Uterus (tissue), 4 donors: Measurements from ENCODE around the gene BDKRB2. TPM values are rescaled to one million over a fixed set of nuclear protein-coding genes. Genes with fewer than 3 reads are reported as not detected.

ENCODE experiments used
- DNase-seq, 2 donors: peaks; one replicate each; pipeline ENCODE4 v3.0.0-alpha.2; 2019 to 2020
- H3K27ac ChIP-seq, 2 donors: fragments of 200-600 bp; sonication (generic); 1 replicate in 1 of 2; 2 replicates in 1 of 2; pipeline ENCODE4 v1.5.1; 2016 to 2018
- H3K27me3 ChIP-seq, 2 donors: fragments of 200-600 bp; sonication (generic); one replicate each; pipeline ENCODE4 v1.5.1; 2018 to 2019; ENCODE audit warnings: control low read depth in 1 of 2
- H3K36me3 ChIP-seq, 2 donors: fragments of 200-600 bp; sonication (generic); one replicate each; pipeline ENCODE4 v1.5.1; 2019; ENCODE audit warnings: control low read depth in 1 of 2
- H3K4me1 ChIP-seq, 2 donors: fragments of 200-600 bp; sonication (generic); one replicate each; pipeline ENCODE4 v1.5.1; 2018 to 2019; ENCODE audit warnings: control low read depth in 1 of 2
- H3K4me3 ChIP-seq, 2 donors: fragments of 200-600 bp; sonication (generic); 1 replicate in 1 of 2; 2 replicates in 1 of 2; pipeline ENCODE4 v1.5.1; 2018 to 2019; ENCODE audit warnings: mild to moderate bottlenecking in 1 of 2
- H3K9me3 ChIP-seq, 2 donors: fragments of 200-600 bp; sonication (generic); one replicate each; pipeline ENCODE4 v1.5.1; 2019; ENCODE audit warnings: control low read depth in 1 of 2
- CTCF ChIP-seq, 4 experiments: fragments of 200-600 bp in 2 of 4; fragments of 450-650 bp in 2 of 4; sonication (generic) in 2 of 4; IDR thresholded peaks; one replicate each; pipeline ENCODE4 v1.5.1; 2016 to 2019; ENCODE audit warnings: antibody characterized with exemption in 4 of 4, mild to moderate bottlenecking in 2 of 4, moderate library complexity in 1 of 4
- POLR2A ChIP-seq, 2 donors: fragments of 450-650 bp; IDR thresholded peaks; one replicate each; pipeline ENCODE4 v1.6.1; 2016; ENCODE audit warnings: antibody characterized with exemption in 2 of 2, mild to moderate bottlenecking in 1 of 2, moderate library complexity in 1 of 2
- intact Hi-C: fragments of 100-400 bp; cut with DNase I; formaldehyde crosslinking; loops from one replicate; pipeline ENCODE4 v1.15.1; 2023; ENCODE audit warnings: low total_unique reads
- total RNA-seq, 4 donors: library from RNA; depleted of rRNA in 3 of 4; stranded (reverse); fragments of >200 nt in 3 of 4; gene quantifications; one replicate each; pipeline versions ENCODE4 v1.1.0 to v1.2.4, GENCODE V29; 2014 to 2023
- donor health status: DM: yes; HTN: yes; CAD: no.

BDKRB2 gene
- total RNA-seq, 4 donors from 2014 or later = 4.4 to 34.6 (median 11.1) TPM

GRCh38 chr14:96160076-96160912 is 44.3 kb upstream of the BDKRB2 start:
- intact Hi-C loops = no loop called here
- TF ChIP-seq CTCF (IDR thresholded peaks at IDR 0.05) (no peak), POLR2A (IDR thresholded peaks at IDR 0.05) (no peak)
- Histone ChIP-seq H3K9me3 (no peaks in the 10 kb centered on the region), H3K36me3 (no peaks in the 10 kb centered on the region), H3K27me3 (no peaks in the 10 kb centered on the region), H3K4me1 (no peaks in the 10 kb centered on the region), H3K27ac (no peak overlapping the region), H3K4me3 (no peak overlapping the region)
- no peak for DNase-seq

GRCh38 chr14:96160913-96161310 is 43.7 kb upstream of the BDKRB2 start:
- DNase-seq = no peak
- Histone ChIP-seq H3K4me1 (no peaks in the 10 kb centered on the region), H3K9me3 (no peaks in the 10 kb centered on the region), H3K4me3 (no peak overlapping the region), H3K27ac (no peak overlapping the region), H3K27me3 (no peaks in the 10 kb centered on the region), H3K36me3 (no peaks in the 10 kb centered on the region)
- intact Hi-C loops = no loop called here
- TF ChIP-seq POLR2A (IDR thresholded peaks at IDR 0.05) = no peak
- no peak for TF ChIP-seq CTCF (IDR thresholded peaks at IDR 0.05)

- Histone ChIP-seq H3K27ac (no peak overlapping the region), H3K9me3 (no peaks in the 10 kb centered on the region), H3K27me3 (no peaks in the 10 kb centered on the region), H3K4me3 (no peak overlapping the region), H3K4me1 (no peaks in the 10 kb centered on the region), H3K36me3 (no peaks in the 10 kb centered on the region)
- no peak for DNase-seq
- intact Hi-C loops = no loop called here
- TF ChIP-seq POLR2A (IDR thresholded peaks at IDR 0.05) (no peak), CTCF (IDR thresholded peaks at IDR 0.05) (no peak)
These were observed 43.0 kb upstream of the BDKRB2 start for GRCh38 chr14:96161636-96162035.

GRCh38 chr14:96162265-96162664 is 42.4 kb upstream of the BDKRB2 start:
- H3K27me3 ChIP-seq = no peaks in the 10 kb centered on the region
- no peak for TF ChIP-seq POLR2A (IDR thresholded peaks at IDR 0.05)
- no peak for TF ChIP-seq CTCF (IDR thresholded peaks at IDR 0.05)
- no peak overlapping the region for H3K27ac ChIP-seq
- no peaks in the 10 kb centered on the region for H3K4me1 ChIP-seq
- no peak overlapping the region for H3K4me3 ChIP-seq
- no peaks in the 10 kb centered on the region for H3K9me3 ChIP-seq
- intact Hi-C loops = no loop called here
- DNase-seq = no peak
- no peaks in the 10 kb centered on the region for H3K36me3 ChIP-seq

DNA sequence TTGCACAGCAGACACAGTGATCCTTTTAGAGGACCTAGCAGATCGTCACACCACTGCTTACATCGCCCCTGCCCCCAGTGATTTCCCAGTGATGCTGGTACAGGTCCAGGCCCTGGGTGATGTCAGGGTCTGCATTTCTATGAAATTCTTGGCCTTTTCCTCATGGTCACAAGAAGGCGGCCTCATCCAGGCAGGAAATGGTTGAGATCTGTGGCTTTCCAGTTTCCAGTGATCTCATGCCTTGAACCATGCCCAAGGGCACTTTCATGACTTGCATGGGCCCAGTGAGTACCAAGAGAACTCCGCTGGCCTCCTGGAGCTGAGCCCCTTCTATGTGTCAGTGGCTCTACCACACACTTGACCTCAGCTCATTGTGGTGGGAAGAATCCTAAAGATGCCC is 41.9 kb upstream of the BDKRB2 start:
- Histone ChIP-seq H3K27ac (no peak overlapping the region), H3K36me3 (no peaks in the 10 kb centered on the region), H3K4me1 (no peaks in the 10 kb centered on the region), H3K9me3 (no peaks in the 10 kb centered on the region), H3K27me3 (no peaks in the 10 kb centered on the region), H3K4me3 (no peak overlapping the region)
- intact Hi-C loops = no loop called here
- TF ChIP-seq POLR2A (IDR thresholded peaks at IDR 0.05) (no peak), CTCF (IDR thresholded peaks at IDR 0.05) (no peak)
- no peak for DNase-seq
